T47D (cell line): Measurements from ENCODE around the gene OSBPL5.

Experiments used
- DNase-seq, 2 experiments: peaks; one replicate each; pipeline versions ENCODE4 v3.0.0 to v3.0.0-alpha.2; 2011 to 2012; ENCODE audit warnings: low read depth in 1 of 2, low spot score in 1 of 2
- JUND ChIP-seq: IDR thresholded peaks from 2 replicates; pipeline ENCODE4 v1.6.1; 2012; ENCODE audit warnings: low read depth
- in situ Hi-C: cut with HindIII; loops from 2 replicates; pipeline ENCODE4 v1.10.0; 2016; ENCODE audit warnings: low sequenced_read_pairs, low pct_unique_long_range_greater_than_20kb

Gene OSBPL5

DNA sequence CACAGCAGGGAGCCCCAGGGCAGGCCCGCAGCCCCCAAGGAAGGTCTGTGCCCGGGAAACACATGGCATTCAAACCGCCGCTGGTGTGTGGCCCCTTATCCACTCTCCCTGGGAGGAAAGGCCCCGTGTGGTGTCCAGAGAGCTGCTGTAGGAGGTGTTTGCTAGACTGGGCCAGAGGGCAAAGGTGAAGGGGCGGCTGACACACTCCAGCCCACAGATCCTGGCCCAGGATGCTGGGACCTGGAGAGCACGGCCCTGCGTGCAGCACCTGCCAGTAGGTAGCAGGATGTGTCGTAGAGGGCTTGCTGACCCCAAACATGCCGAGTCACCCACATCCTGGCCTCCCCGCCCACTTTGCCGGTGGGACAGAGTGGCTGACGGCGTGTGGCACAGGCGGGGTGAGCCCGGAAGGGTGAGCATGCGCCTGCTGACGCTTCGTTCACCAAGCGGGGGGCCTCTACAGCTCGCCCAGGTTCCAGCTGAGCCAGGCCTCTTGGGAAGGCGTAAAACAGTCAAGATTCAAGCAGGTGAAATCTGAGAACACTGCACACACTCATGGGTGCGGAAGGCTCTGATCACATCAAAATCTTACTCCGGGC is 11.0 kb downstream of the OSBPL5 start:
- no peak for DNase-seq
- no peak for TF ChIP-seq JUND
- in situ Hi-C loops: no loop called here

GRCh38 chr11:3153291-3153861 is 11.7 kb downstream of the OSBPL5 start:
- no peak for DNase-seq
- in situ Hi-C loops: no loop called here
- TF ChIP-seq JUND: no peak

GRCh38 chr11:3152471-3153110 is 12.5 kb downstream of the OSBPL5 start:
- in situ Hi-C loops: no loop called here
- no peak for TF ChIP-seq JUND
- no peak for DNase-seq

- DNase-seq: no peak
- no peak for TF ChIP-seq JUND
- in situ Hi-C loops: no loop called here
These were observed 14.4 kb downstream of the OSBPL5 start for GRCh38 chr11:3150726-3151125.

- TF ChIP-seq JUND: no peak
- DNase-seq: no peak
- in situ Hi-C loops: no loop called here
These were observed 15.3 kb downstream of the OSBPL5 start for GRCh38 chr11:3149852-3150188.

GRCh38 chr11:3148990-3149851 is 15.9 kb downstream of the OSBPL5 start:
- TF ChIP-seq JUND: no peak
- no peak for DNase-seq
- in situ Hi-C loops: no loop called here

DNA sequence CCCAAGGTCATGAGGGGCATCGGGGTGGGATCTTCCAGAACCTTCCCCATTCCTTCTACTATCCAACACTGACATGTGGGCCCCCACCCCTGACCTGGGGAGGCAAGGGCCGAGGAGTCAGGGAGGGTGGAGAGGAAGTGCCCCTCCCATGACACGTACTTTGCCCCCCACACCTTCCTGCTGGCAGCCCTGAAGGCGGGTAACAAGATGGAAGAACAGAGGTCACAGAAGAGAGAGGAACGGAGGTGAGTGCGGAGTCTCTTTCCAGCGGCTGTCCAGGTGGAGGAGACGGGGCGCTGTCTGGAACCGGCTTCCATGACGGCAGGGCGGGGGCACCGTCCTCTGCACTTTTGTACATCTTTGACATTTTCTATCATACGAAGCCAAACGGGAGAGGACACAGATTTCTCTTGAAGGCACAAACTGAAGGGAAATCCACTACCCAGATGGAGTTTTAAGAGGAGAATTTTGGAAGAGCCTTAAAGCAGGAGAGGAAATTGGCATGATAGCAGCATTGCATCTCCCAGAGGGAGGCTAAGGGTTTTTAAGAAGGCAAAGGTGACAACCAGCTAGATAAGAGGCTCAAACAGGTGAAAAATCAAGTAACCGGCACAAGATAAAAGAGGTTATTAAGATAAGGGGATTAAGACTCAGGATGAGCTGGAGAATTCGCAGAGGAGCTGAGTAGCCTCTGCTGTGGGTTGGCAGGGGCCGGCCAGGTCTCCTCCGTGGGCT is 16.7 kb downstream of the OSBPL5 start:
- no peak for TF ChIP-seq JUND
- no peak for DNase-seq
- in situ Hi-C loops: no loop called here

- in situ Hi-C loops: no loop called here
- no peak for DNase-seq
- no peak for TF ChIP-seq JUND
These were observed 17.5 kb downstream of the OSBPL5 start for GRCh38 chr11:3147626-3148025.

DNA sequence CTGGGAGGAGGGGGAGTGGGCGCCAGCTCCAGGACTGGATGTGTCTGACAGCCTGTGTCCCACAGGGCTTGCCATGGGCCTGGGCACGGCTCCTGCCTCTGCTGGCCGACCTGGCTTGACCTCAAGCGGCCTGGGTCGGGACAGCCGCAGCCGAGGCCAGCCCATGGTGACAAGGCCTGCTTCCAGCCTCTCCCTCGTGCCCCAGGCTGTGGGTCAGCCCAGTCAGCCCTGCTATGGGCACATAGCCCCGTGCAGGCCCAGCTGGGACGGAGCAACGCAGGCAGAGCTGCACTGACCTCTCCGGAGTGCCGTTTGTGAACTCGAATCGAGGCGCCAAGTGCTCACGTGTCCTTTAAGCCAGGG is 17.9 kb downstream of the OSBPL5 start:
- TF ChIP-seq JUND: no peak
- in situ Hi-C loops: no loop called here
- no peak for DNase-seq

DNA sequence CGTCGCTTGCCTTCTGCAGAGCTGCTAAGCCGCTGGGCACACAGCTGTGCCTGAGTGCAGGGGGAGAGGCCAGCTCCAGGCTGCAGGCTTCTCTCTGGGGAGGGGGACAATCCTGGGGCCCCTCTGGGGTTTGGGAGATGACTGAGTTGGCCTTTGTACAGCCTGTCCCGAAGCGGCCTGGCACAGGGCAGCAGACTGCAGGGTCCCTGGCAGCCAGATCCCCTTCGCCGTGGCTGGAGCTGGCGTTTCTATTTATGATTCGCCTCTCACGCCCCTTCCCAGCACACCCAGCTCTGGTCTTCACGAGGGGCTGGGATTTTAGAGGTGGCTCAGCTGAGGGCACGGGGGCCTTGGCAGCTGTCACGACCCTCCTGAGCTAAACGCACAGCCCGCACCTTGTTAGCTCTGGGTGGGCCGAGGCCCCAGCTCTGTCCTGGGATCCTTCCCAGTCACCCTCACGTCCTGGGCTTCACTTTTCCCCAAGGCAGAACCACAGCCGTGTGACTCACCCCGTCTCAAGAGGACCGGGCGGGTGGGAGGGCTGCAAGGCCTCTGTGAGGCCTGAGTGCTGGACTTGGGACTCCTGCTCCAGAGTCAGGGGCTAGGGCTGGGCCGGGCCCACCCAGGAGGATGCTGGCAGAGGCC is 18.4 kb downstream of the OSBPL5 start:
- TF ChIP-seq JUND: no peak
- in situ Hi-C loops: no loop called here

DNA sequence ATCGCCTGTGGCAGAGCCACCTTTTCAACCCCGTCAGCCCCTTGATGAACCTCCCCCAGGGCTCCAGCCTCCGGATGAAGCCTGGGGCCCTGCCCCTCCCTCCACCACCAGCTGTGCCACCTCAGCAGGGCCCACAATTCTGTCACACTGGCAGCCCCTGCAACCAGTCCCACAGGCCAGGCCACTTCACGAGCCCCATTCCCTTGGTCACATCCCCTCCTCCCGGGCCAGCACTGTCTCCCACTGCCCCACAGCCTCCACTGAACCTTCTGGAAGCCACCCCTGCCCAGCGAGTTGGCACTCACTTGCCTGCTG is 19.9 kb downstream of the OSBPL5 start:
- no peak for DNase-seq
- in situ Hi-C loops: no loop called here
- no peak for TF ChIP-seq JUND

More for the DNA sequence above, 18.4 kb downstream of the OSBPL5 start:
- no peak for DNase-seq
